Measurements from ENCODE around the gene NTF3.

Gene NTF3

GRCh38 chr12:5494343-5494742 is 62.4 kb downstream of the NTF3 start:
- no peak for DNase-seq (ENCODE audit: low read depth)
- no peak for TF ChIP-seq CTCF (conservative IDR thresholded peaks at IDR 0.05; ENCODE audit: low read depth, low read length)

DNA sequence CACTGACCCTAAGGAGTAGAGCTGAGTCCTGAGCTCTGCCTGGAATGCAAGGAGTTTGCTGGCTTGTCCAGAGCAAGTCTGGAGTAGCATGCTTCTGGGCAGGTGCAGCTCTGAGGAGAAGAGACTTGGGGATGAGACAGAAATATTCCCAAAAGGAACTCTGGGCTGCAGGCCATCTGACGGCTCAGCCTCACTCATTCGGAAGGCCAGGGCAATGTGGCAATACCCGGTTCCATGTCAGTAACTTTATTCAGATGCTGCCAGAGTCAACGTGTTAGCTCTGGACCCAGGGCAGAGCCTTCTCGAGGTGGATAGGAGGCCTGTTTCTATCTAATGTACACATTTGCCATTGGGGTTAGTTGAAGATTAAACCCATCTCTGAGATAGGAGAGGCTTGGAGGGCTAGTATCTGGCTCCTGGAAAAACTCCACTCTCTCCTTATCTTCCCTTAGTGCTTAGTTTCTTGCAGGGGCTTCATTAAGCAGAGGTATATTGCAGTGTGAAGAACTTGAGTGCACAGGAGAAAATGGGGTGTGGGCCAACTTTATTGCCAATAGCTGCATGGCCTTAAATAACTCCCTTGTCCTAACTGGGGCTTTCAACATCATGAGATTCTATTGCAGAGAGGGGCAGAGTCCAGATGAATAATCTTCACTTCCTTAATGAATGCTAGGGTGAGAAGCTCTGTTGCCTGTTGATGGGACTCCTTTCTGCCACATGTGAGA is 65.6 kb downstream of the NTF3 start:
- TF ChIP-seq CTCF (conservative IDR thresholded peaks at IDR 0.05; ENCODE audit: low read depth, low read length) = no peak
- no peak overlapping the region for H3K4me3 ChIP-seq (ENCODE audit: low read depth, low read length)
- DNase-seq (ENCODE audit: low read depth) = no peak

More at GRCh38 chr12:5494343-5494742, 62.4 kb downstream of the NTF3 start:
- H3K4me3 ChIP-seq (ENCODE audit: low read depth, low read length) = no peak overlapping the region

DNA sequence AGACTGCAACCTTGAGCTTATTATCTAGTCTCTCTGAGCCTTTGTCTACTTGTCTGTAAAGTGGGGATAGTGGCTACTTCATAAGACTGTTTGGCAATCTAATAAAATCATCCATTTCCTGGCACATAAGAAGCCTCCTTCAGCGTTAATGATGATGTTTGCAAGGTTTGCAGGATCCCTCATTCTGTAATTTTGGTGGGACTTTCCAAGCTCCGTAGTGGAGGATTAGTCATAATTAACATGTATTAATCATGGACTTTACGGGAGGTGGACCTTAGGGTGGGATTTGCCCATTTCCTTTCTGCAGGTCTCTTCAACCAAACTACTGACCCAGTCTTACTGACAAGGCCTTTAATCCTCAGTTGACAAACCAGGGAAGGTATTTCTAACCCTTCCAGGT is 66.2 kb downstream of the NTF3 start:
- no peak overlapping the region for H3K4me3 ChIP-seq (ENCODE audit: low read depth, low read length)
- DNase-seq (ENCODE audit: low read depth) = no peak
- TF ChIP-seq CTCF (conservative IDR thresholded peaks at IDR 0.05; ENCODE audit: low read depth, low read length) = no peak

GRCh38 chr12:5498806-5499205 is 66.9 kb downstream of the NTF3 start:
- no peak for DNase-seq (ENCODE audit: low read depth)
- no peak overlapping the region for H3K4me3 ChIP-seq (ENCODE audit: low read depth, low read length)
- TF ChIP-seq CTCF (conservative IDR thresholded peaks at IDR 0.05; ENCODE audit: low read depth, low read length) = no peak

- TF ChIP-seq CTCF (conservative IDR thresholded peaks at IDR 0.05; ENCODE audit: low read depth, low read length) = no peak
- DNase-seq (ENCODE audit: low read depth) = no peak
- H3K4me3 ChIP-seq (ENCODE audit: low read depth, low read length) = no peak overlapping the region
Observed at GRCh38 chr12:5499566-5500330, 67.8 kb downstream of the NTF3 start.

DNA sequence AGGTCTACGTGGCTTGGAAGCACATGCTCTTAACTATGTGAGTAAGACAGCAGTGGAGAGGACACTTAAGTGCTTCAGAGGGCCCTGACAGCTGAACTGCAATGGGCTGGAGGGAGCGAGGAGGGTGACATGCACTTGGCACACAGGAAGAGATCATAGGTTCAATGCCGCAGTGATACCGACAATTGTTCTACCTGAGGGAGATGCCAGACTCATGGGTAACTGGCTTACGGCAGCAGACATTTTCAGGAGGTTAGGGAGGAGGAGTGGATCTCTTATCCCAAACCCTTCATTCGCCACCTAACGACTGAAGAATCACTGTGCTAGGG is 68.4 kb downstream of the NTF3 start:
- DNase-seq (ENCODE audit: low read depth) = no peak
- no peak for TF ChIP-seq CTCF (conservative IDR thresholded peaks at IDR 0.05; ENCODE audit: low read depth, low read length)
- no peak overlapping the region for H3K4me3 ChIP-seq (ENCODE audit: low read depth, low read length)

GRCh38 chr12:5503774-5504173 is 71.9 kb downstream of the NTF3 start:
- no peak for TF ChIP-seq CTCF (conservative IDR thresholded peaks at IDR 0.05; ENCODE audit: low read depth, low read length)

More at GRCh38 chr12:5503774-5504173, 71.9 kb downstream of the NTF3 start:
- no peak for DNase-seq (ENCODE audit: low read depth)
- no peak overlapping the region for H3K4me3 ChIP-seq (ENCODE audit: low read depth, low read length)
